NCI-H187 treated with DMSO at 0.1 percent for 48 hours (cell line): ENCODE data around the gene CD81.

Source experiments
- DNase-seq: peaks from one replicate; lab custom pipeline; 2025; lab: John Stamatoyannopoulos, UW

CD81 gene

GRCh38 chr11:2404735-2405196 lies 27.7 kb downstream of the CD81 start:
- no peak for DNase-seq

GRCh38 chr11:2406451-2406850 lies 29.3 kb downstream of the CD81 start:
- no peak for DNase-seq

- no peak for DNase-seq
Observed at GRCh38 chr11:2406878-2407410, 29.8 kb downstream of the CD81 start.

GRCh38 chr11:2408671-2409070 lies 31.6 kb downstream of the CD81 start:
- DNase-seq = no peak

- DNase-seq = no peak
Observed at GRCh38 chr11:2409126-2409525, 32.0 kb downstream of the CD81 start.

- DNase-seq = no peak
Observed at GRCh38 chr11:2409611-2410468, 32.7 kb downstream of the CD81 start.

- no peak for DNase-seq
Observed at GRCh38 chr11:2410616-2411015, 33.5 kb downstream of the CD81 start.

- DNase-seq = no peak
Observed at GRCh38 chr11:2411446-2412305, 34.6 kb downstream of the CD81 start.

GRCh38 chr11:2412323-2412722 lies 35.2 kb downstream of the CD81 start:
- no peak for DNase-seq

- no peak for DNase-seq
Observed at GRCh38 chr11:2413742-2414579, 36.9 kb downstream of the CD81 start.

- DNase-seq = no peak
Observed at GRCh38 chr11:2414616-2415015, 37.5 kb downstream of the CD81 start.

GRCh38 chr11:2415171-2415570 lies 38.1 kb downstream of the CD81 start:
- no peak for DNase-seq

- DNase-seq = no peak
Observed at GRCh38 chr11:2415601-2416380, 38.7 kb downstream of the CD81 start.

- DNase-seq = no peak
Observed at GRCh38 chr11:2416765-2417164, 39.7 kb downstream of the CD81 start.

- no peak for DNase-seq
Observed at GRCh38 chr11:2417856-2418692, 41.0 kb downstream of the CD81 start.

- no peak for DNase-seq
Observed at GRCh38 chr11:2418693-2419360, 41.7 kb downstream of the CD81 start.

- no peak for DNase-seq
Observed at GRCh38 chr11:2419638-2420501, 42.8 kb downstream of the CD81 start.

- DNase-seq = no peak
Observed at GRCh38 chr11:2420502-2421225, 43.6 kb downstream of the CD81 start.
